Measurements from ENCODE around the gene TRIM40.

- TF ChIP-seq POLR2AphosphoS5 (IDR thresholded peaks at IDR 0.05; ENCODE audit: low read depth, low read length) (no peak), POLR2A (IDR thresholded peaks at IDR 0.05; ENCODE audit: low read depth, low read length) (no peak), SPI1 (IDR thresholded peaks at IDR 0.05; ENCODE audit: low read depth, low read length) (no peak), POU2F2 (IDR thresholded peaks at IDR 0.05; ENCODE audit: low read depth, low read length) (no peak), TAF1 (IDR thresholded peaks at IDR 0.05; ENCODE audit: low read depth, low read length) (no peak), PAX5 (IDR thresholded peaks at IDR 0.05; ENCODE audit: insufficient read depth, low read length, severe bottlenecking) (no peak)
These were observed 21.6 kb downstream of the TRIM40 start for GRCh38 chr6:30157581-30157980.

All from GM12891 (cell line).